Stimulated activated CD4-positive, alpha-beta T cell treated with anti-CD3 and anti-CD28 coated beads, Interleukin-15, amount 100 ng/mL, for 1 hour (primary cell): ENCODE data around the gene DLD.
"Not testable (repeated sequence)": the region's sequence is repeated elsewhere in the genome, so short reads cannot be mapped to it uniquely, and the experiment has no call there.

Source experiments
- DNase-seq, 2 donors: peaks; one replicate each; pipeline ENCODE4 v3.0.0-alpha.2; 2020; ENCODE audit warnings: low read depth in 1 of 2, low spot score in 1 of 2

DLD gene

GRCh38 chr7:107890962-107891635 lies at the start of gene DLD:
Gene DLD, plus strand, starts transcription at chr7:107891183. Its CDS starts 68 bp downstream, at chr7:107891251.
- peak; percentile 79 to 87 for DNase-seq

DNA sequence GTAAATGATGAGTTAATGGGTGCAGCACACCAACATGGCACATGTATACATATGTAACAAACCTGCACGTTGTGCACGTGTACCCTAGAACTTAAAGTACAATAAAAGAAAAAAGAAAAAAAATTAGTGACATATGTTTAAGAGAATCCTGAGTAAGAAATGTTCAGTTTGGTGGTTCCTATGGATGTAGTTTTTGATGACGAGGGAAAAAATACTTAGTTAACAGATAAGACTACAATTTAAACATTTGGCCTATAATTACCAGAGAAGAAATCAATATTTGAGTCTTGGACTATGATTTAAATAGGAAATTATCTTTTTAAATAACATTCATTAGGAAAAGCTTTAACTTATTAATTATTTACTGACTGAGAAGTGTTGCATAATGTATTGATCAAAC lies 48.8 kb upstream of the DLD start:
- DNase-seq = no peak

GRCh38 chr7:107843184-107843583 lies 47.8 kb upstream of the DLD start:
- DNase-seq = no peak

GRCh38 chr7:107846324-107846723 lies 44.7 kb upstream of the DLD start:
- DNase-seq = no peak

- DNase-seq = no peak
Observed at GRCh38 chr7:107847168-107847835, 43.7 kb upstream of the DLD start.

DNA sequence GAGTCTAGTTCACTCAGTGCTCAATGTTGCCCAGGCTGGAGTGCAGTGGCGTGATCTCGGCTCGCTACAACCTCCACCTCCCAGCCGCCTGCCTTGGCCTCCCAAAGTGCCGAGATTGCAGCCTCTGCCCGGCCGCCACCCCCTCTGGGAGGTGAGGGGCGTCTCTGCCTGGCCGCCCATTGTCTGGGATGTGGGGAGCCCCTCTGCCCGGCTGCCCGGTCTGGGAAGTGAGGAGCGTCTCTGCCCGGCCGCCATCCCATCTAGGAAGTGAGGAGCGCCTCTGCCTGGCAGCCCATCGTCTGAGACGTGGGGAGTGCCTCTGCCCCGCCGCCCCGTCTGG lies 43.2 kb upstream of the DLD start:
- not testable (repeated sequence) for DNase-seq

DNA sequence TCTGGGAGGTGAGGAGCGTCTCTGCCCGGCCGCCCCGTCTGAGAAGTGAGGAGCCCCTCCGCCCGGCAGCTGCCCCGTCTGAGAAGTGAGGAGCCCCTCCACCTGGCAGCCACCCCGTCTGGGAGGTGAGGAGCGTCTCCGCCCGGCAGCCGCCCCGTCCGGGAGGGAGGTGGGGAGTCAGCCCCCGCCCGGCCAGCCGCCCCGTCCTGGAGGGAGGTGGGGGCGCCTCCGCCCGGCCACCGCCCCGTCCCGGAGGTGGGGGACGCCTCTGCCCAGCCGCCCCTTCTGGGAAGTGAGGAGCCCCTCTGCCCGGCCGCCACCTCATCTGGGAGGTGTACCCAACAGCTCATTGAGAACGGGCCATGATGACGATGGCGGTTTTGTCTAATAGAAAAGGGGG lies 42.8 kb upstream of the DLD start:
- DNase-seq = not testable (repeated sequence)

GRCh38 chr7:107850216-107850615 lies 40.8 kb upstream of the DLD start:
- DNase-seq = no peak

GRCh38 chr7:107850643-107851042 lies 40.3 kb upstream of the DLD start:
- no peak for DNase-seq

DNA sequence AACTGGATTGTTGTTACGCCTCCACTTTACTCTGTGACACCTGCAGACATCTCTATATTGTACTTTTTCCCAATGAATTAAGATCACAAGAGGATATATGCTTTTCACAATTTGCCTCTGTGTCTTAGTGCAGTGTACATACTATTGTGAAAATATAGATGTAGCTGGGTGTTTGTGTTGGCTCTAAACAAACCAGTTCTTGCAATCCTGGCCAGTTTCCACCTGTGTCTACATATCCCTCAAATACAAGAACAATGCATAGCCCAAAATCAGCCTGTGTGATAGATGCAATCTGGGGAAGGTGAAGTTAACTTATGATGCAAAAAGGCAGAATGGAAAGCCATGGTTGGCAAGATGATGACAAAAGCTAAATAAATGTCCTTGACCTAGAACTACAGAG lies 36.5 kb upstream of the DLD start:
- no peak for DNase-seq

DNA sequence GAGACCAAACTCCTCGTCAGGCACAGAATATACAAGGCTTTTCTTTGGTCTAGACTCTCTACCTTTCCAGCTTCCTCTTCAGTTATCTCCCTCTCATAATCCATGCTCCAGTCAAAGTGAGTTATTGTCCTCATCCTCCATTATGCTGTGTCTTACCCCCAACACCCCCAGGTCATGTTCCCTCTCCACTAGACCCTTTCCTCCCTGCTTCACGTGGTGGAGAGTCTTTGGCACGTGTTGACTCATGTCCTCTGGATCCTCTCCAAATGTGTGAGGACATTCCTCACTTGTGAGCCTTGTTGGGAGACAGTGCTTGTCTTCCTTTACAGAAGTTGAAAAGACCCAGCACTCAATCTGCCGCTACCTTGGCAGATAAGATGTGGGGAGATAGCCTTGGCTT lies 36.0 kb upstream of the DLD start:
- no peak for DNase-seq

GRCh38 chr7:107856806-107857540 lies 34.0 kb upstream of the DLD start:
- no peak for DNase-seq

DNA sequence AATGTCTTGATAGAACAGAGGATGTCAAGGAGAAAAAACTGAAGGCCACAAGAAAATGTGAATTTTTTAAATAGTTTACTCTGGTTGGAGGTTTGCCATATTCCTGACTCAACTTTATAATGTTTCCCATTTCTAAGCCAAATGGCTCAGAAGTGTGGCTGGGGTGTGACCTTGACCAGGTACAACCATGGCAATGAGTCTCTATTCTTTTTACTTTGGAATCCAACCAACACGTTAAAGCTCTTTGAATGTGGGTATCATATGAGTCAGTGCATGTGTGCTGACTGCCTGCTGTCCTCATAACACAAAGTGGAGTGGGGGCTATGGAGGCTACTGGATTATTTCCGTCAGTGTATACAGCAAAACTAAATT lies 33.5 kb upstream of the DLD start:
- DNase-seq = no peak

- no peak for DNase-seq
Observed at GRCh38 chr7:107858280-107858679, 32.7 kb upstream of the DLD start.

DNA sequence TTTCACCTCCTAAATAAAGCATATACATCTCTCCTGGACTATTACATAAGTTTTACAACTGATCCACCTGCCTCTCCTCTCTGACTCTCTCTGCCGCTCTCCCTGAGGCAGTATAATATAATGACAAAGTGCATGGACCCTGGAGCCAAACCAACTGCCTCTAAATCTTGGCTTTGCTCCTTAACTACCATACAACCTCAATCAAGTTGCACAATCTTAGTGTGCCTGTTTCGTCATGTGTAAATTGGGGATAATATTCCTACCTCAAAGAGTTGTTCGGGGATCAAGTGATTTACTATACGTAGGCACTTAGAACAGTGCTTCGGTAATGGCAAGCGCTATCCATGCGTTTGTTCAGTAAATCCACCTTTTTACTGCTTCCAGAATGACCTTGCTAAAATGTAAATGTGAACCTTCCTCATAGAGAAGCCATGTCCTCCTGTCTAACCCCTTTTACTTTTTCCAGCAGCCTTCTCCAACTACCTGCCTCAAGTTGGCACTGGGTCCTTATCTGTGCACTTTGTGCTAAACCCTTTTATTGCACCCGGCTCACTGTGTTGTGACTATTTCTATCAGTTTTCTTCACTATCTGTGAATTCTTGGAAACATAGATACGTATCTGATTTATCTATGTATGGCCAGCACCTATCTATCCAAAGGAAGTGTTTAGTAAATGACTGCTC lies 30.6 kb upstream of the DLD start:
- DNase-seq = no peak

DNA sequence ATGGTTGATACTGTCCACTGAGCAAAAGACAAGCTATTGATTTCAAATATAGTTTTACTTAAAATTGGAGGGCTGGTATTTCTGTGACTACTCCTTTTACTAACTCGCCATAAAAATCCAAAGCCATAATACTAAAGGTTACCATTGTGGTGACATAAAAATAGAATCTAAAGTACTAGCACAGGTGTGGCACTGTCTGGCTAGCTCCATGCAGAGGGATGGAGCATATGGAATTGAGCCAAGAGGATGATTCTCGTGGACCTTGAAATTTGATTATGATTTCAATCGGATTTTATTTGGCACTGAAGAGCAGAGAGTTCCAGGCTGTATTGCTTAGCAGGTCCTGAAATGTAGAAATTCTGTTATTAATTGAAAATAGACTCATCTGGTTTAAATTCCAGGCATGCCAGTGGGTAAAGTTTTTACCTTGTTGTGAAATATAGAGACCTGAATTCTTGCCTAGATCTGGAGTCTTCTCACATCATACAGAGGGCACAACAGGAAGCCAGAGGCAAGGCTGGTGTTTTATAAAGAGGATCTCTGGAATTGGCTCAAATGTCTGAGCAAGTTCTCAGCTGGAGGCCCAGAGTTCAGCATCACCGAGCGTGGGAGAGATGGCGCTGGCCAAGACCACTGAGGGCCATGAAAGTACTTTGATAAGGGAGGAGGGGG lies 29.9 kb upstream of the DLD start:
- no peak for DNase-seq

DNA sequence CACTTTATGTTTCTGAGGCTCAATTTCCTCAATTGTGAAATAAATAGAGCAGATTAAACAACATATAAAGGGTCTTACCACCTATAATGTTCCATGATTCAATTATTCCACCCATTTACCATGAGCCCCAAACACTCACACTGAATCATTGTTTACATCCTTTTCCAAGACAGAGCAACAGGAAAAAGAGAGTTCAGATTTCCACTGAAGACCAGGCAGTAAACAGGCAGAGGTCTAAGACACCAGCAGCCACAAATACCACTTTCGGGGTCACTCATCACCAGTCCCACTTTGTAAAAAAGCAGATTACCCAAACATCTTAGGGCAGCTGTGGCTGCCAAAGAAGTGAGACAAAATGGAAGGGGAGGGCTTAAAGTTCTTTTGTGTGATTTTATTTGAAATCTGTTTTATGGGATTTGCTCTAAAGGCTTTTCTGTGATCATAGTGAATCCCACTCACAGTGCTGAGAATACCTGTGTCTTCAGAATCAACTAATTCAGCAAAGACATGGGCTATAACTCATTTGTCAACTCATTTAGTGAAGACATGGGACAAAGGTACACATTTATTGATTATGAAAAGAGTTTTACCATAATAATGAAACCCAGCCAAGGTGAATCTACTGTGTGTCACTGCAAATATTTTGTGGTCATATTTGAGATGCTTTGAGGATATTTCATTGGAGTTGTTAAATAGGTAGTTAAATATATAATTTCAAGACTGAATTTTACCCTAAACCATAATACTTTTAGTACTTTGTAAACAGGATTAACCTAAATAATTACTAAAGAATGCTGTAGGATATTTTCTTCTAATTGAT lies 24.8 kb upstream of the DLD start:
- DNase-seq = no peak

DNA sequence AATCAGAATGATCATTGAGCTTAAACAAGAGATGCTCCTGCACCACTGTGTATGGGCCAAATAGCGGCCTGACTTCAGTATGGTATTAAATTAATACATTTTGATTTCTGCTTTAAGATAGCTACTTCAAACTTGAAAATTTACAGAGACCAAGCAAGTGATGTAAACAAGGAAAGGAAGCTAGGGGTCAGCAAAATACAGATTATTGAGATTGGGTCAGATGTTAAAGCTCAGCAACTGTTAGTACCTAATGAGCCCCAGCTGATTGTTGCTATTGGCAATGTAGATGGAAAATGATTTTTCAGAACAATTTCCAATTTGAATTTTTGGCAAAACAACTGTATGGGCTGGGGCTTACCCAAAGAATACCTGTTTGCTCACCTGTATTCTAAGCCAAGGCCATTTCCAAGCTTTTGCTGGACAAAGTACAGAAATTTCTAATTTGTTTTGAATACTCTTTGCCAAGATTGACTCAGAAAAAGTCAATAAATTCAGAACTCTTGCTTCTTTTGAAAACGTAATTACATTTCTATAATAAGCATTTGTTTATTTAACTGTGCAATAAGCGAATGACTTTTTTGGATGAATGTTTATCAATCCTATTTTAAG lies 23.0 kb upstream of the DLD start:
- DNase-seq = no peak

- no peak for DNase-seq
Observed at GRCh38 chr7:107870427-107871000, 20.5 kb upstream of the DLD start.

DNA sequence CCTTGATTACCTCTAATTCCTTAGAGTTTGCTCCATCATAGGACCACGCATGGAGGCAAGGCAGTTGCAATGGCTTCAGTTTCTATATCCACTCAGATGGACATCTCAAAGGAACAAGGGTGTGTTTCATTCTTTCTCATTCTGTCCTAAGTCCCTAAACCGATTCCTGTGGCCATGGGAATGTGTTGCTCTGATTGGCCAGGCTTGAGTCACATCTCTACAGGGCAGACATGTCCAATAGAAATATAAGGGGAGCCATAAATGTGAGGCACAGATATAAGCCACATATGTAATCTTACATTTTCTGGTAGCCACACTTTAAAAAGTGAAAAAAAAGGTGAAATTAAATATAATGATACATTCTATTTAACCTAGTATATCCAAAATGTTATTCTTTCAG lies 16.9 kb upstream of the DLD start:
- no peak for DNase-seq
